LoVo (cell line): ENCODE data around the gene GJA9.

Source experiments
- DNase-seq: peaks from one replicate; pipeline ENCODE4 v3.0.0-alpha.2; 2016; ENCODE audit warnings: low spot score

Gene GJA9

DNA sequence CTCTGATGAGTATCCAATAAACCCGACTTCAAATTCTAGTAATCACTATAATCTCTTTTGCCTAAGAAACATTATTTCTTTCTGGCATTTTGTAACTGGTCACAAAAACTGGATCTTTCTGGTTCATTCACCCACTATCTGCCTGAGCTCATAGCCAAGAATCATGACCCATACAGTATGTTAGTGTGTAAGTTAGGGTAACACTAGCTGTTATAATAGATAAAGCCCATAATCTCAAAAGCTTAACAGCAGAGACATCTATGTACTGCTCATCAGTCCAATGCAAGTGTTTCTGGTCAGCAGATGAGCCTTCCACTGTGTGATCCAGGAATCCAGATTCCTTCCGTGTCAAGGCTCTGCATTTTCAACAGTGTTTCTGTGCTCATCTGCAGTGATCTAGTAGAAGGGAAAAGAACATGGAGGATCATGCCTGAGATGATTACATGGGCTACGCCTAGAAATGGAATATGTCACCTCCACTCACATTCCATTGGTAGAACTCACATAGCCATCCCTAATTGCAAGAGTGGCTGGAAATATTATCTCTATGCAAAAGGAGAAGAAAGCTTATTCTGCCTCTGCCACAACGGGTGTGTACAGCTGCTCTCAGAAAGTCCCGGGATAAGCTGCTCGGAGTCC, 49.5 kb downstream of the GJA9 start:
- DNase-seq = no peak

DNA sequence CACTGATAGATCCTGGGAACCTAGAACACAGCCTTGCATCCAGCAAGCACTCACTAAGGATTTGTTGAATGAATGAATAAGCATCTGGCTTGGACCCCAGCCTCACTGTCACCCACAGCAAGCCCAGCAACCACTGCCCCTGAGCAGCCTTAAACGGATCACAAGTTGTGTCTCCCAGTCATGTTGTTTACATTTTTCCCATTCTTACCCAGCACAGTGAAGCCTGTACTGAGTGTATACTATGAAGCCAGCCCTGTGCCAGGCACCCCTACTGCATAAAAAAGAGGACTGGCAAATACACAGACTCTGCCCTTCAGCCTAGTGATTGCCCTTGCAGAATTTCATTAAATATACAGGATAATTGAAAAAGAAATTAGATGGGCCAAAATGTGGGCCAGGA, 52.0 kb downstream of the GJA9 start:
- no peak for DNase-seq

- no peak for DNase-seq
Observed at GRCh38 chr1:38827318-38827717, 54.1 kb downstream of the GJA9 start.

- DNase-seq = no peak
Observed at GRCh38 chr1:38826886-38827285, 54.5 kb downstream of the GJA9 start.

DNA sequence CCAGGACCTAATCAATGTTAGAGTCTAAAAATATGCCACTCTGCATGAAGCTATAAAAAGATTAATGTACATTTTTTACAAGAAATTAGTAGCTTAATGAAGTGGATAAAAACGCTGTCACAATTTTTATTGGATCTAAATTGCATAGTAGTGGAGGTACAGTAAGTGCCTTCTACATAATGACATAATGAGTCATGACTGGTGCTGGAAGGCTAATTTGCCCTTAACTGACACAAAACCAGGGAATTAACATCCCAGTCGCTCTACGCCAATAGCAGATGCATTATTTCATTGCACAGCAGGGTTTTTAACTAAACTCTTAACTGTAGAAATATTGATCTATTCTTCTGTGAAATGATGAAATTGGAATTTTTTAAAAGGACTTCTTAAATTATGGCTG, 55.1 kb downstream of the GJA9 start:
- DNase-seq = no peak
